ENCODE results near the gene OAS3.

Gene OAS3

DNA sequence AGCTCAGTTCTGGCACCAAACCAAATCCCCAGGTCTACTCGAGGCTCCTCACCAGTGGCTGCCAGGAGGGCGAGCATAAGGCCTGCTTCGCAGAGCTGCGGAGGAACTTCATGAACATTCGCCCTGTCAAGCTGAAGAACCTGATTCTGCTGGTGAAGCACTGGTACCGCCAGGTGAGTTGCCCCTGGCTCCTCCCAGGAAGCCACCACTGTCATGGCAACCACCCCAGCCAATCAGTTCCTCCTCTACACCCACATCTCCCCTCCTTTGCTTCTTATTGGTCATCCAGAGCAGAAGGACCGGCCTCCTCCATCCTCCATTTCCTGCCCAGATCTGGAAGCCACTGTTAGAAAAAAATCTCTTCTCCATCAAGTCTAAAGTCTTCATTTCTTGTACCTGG, 22.8 kb downstream of the OAS3 start:
- no peak for DNase-seq

GRCh38 chr12:112961536-112961935, 23.3 kb downstream of the OAS3 start:
- DNase-seq: no peak

- no peak for DNase-seq
These were observed 24.3 kb downstream of the OAS3 start for GRCh38 chr12:112962561-112962960.

- DNase-seq: no peak
These were observed 25.1 kb downstream of the OAS3 start for GRCh38 chr12:112963227-112963861.

DNA sequence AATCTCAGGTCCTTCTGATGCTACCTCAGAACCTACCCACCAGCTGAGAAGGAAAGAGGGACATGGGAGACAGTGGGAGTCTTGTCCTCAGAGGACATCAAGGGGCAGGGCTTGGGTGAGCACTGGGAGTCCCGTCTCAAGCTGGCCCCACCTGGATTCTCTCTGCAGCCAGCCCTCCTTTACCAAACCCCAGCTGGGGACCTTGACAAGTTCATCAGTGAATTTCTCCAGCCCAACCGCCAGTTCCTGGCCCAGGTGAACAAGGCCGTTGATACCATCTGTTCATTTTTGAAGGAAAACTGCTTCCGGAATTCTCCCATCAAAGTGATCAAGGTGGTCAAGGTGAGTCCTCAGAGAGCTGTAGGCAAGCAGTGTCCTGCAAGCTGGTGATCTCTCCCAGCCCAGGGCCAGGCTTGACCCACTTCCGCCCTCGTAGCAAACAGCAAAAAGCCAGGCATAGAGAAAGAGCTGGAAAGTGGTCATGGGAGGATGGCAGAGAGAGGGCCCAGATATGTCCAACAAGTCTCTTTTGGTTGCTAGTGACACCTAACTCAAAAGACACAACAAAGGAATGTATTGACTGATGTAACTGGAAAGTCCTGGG, 25.9 kb downstream of the OAS3 start:
- DNase-seq: no peak

DNA sequence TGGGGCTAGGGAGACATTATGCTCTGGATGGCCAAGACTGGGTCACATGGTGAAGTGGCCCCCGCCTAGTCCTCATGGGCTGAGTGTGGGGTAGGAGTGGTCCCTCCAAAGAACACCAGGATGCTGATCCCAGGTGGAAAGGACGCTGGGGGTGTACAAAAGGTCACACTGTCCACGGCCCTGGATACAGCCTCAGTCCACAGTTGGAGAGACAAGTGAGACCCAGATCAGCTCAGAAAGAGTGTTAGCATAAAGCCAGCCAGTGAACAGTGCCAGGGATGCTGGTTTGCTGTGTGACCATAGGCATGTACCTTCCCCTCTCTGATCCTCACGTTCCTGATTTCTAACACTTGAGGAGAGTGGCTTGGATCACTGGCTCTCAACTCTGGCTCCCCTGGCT, 26.6 kb downstream of the OAS3 start:
- no peak for DNase-seq

DNA sequence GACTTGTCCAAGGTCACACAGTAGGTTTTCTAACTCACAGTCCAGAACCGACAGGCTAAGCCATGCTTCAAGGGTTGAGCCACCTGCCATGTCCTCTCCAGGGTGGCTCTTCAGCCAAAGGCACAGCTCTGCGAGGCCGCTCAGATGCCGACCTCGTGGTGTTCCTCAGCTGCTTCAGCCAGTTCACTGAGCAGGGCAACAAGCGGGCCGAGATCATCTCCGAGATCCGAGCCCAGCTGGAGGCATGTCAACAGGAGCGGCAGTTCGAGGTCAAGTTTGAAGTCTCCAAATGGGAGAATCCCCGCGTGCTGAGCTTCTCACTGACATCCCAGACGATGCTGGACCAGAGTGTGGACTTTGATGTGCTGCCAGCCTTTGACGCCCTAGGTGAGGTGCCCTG, 27.4 kb downstream of the OAS3 start:
- DNase-seq: no peak

GRCh38 chr12:112967306-112967705, 29.0 kb downstream of the OAS3 start:
- DNase-seq: no peak

GRCh38 chr12:112967858-112968257, 29.6 kb downstream of the OAS3 start:
- DNase-seq: no peak

DNA sequence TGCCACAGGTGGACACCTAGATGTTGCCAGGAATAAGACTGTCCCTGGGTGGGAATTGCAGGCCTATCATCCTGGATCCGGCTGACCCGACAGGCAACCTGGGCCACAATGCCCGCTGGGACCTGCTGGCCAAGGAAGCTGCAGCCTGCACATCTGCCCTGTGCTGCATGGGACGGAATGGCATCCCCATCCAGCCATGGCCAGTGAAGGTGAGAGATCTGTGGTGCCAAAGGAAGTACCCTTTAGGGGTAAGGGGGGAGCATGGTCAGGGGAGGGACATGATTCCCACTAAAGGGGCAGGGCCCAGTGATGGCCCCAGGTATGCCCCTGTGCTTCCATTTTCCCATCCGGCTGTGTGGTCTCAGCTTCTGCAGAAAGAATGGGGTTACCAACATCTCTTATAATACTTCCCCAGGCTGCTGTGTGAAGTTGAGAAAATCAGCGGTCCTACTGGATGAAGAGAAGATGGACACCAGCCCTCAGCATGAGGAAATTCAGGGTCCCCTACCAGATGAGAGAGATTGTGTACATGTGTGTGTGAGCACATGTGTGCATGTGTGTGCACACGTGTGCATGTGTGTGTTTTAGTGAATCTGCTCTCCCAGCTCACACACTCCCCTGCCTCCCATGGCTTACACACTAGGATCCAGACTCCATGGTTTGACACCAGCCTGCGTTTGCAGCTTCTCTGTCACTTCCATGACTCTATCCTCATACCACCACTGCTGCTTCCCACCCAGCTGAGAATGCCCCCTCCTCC, 31.5 kb downstream of the OAS3 start:
- DNase-seq: no peak

GRCh38 chr12:112970391-112970790, 32.1 kb downstream of the OAS3 start:
- DNase-seq: no peak

DNA sequence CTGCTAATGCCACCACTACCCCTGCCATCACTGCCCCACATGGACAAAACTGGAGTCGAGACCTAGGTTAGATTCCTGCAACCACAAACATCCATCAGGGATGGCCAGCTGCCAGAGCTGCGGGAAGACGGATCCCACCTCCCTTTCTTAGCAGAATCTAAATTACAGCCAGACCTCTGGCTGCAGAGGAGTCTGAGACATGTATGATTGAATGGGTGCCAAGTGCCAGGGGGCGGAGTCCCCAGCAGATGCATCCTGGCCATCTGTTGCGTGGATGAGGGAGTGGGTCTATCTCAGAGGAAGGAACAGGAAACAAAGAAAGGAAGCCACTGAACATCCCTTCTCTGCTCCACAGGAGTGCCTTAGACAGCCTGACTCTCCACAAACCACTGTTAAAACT, 33.0 kb downstream of the OAS3 start:
- no peak for DNase-seq

DNA sequence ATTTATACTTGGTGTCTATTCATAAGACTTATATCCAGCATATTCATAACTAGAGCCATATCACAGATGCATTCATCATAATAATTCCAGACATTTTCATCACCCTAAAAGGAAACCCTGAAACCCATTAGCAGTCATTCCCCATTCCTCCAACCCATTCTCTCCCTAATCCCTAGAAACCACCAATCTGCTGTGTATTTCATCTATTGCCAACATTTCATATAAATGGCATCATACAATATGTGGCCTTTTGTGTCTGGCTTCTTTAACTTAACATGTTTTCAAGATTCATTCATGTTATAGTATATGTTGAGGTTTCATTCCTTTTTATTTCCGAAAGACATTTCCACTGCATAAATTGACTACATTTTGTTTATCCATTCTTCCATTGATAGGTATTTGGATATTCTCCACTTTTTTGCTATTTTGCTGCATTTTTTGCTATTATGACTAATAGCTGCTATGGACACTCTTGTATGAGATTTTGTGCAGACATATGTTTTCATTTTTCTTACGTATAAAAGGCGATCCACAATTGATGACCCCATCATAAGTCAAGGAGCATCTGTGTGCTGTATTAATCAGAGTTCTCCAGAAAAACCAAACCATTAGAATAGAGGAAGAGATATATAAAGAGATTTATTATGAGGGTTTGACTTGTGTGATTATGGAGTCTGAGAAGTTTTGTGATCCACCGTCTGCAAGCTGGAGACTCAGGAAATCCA, 34.9 kb downstream of the OAS3 start:
- no peak for DNase-seq

- no peak for DNase-seq
These were observed 35.6 kb downstream of the OAS3 start for GRCh38 chr12:112973818-112974231.

DNA sequence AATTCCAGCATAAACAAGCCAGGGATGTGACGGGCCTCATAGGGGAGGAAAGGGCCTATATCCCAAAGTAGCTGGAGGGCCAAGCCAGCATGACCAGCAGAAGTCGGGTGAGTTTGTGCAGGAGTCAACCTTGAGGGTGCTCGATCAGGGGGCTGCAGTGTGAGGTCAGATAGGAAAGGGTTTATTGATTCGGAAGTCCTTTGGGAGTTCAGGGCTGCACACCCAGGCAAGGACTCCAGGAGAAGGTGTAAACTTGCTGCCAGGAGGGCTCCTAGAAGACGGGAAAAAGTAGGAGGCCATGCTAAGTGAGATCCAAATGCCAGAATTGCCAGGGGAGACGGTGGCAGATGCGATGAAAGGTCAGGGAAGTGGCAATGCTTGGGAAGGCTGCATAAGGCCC, 36.6 kb downstream of the OAS3 start:
- DNase-seq: no peak

DNA sequence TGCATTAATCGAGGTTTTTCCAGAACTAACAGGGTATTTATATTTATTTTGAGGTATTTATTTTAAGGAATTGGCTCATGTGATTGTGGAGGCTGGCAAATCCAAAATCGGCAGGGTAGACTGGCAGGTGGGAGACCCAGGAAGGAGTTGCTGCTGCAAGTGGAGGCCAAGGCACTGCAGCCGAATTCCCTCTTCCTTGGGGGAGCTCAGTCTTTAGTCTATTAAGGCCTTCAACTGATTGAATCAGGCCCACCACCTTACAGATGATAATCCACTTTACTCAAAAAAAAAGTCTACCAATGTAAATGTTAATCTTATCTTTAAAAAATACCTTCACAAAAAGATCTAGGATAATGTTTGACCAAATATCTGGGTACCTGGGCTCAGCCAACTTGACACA, 38.9 kb downstream of the OAS3 start:
- DNase-seq: no peak

DNA sequence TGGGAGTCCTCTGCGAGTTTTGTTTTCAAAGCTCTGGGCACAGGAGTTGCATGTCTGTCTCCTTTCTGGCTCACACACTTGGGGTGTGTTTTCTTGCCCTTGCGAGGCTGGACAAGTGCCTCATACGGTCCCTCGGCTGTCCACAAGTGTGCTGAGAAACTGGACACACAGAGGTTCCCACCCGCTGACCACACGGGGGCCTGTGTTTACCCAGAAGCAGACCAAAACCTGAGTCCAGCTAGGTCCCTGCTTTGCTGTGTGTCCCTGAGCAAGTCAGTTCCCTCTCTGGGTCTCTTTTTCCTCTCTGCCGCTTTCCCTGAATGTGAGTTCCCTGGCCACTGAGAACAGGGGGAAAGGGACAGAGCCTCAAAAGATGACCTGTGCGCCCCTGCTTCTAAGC, 39.4 kb downstream of the OAS3 start:
- DNase-seq: no peak

DNA sequence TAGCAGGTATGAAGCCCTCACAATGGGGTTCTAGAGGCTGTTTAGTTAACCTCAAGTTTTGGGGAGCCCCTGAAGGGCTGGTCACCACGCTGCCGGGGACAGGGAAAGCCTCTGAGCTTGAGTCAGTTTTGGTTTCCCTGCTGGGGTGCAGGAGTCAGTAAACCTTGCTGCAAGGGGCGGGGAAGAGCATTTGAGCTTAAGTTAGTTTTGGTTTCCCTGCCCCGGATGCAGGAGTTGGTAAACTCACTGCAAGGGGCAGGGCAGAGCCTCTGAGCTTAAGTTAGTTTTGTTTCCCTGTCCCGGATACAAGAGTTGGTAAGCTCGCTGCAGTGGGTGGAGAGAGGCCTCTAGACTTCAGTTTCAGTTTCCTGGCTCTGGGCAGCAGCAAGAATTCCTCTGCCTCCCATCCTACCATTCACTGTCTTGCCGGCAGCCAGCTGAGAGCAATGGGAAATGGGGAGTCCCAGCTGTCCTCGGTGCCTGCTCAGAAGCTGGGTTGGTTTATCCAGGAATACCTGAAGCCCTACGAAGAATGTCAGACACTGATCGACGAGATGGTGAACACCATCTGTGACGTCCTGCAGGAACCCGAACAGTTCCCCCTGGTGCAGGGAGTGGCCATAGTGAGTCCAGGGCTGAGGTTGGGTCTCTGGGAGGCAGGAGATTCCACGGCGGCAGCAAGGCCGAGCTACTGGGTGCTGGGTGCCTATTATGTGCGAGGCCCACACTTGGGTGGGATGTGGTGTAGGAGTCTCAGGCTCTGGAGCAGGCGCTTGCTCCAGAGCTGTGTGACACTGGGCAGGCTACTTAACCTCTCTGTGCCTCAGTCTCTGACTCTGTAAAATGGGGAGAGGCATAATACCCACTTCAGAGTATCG, 40.1 kb downstream of the OAS3 start, which contains the start of gene OAS2:
TSS of gene OAS2 (plus strand) at position 357 of the 878 bp plus-strand sequence. CDS start at position 447, 90 bp downstream.
- DNase-seq: no peak

GRCh38 chr12:112979041-112979680, 40.9 kb downstream of the OAS3 start:
- no peak for DNase-seq

- DNase-seq: no peak
These were observed 42.4 kb downstream of the OAS3 start for GRCh38 chr12:112980491-112981158.

DNA sequence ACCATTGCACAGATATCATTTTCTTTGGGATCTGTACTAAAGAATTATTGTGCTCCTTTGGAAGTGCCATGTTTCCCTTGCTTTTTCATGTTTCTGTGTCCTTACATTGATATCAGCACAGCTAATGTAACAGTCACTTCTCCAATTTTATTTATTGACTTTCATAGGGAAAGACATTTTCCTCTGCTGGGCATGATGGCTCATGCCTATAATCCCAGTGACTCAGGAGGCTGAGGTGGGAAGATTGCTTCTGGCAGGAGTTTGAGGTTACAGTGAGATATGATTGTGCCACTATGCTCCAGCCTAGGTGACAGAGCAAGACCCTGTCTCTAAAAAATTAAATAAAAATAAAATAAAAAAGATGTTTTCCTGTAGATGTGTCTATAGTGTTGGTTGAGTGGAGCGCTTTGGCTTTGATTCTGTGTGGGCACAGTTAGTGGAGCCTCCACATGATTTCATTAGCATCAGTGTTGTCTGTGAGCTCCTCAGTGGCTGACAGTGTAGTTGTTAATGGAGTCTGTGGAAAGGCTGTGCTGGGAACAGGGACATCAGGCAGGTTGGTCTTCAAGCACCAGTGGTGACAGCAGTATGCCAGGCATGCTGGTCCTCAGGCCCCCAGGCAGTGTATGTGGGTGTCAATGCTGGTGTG, 47.5 kb downstream of the OAS3 start:
- DNase-seq: no peak
